NCI-H2029 treated with DMSO at 0.1 percent for 48 hours (cell line): Measurements from ENCODE around the gene CNOT4.

Experiments
- DNase-seq: peaks from one replicate; lab custom pipeline; 2025; lab: John Stamatoyannopoulos, UW

CNOT4 gene

GRCh38 chr7:135509839-135510591 lies at the start of gene CNOT4:
Gene CNOT4 (minus strand): TSS chr7:135510102. CDS start chr7:135438331, 71,771 bp downstream.
- DNase-seq, result peak; percentile 75

GRCh38 chr7:135558881-135559280 lies 49.0 kb upstream of the CNOT4 start:
- no peak for DNase-seq

- peak; percentile 26 for DNase-seq
Observed at GRCh38 chr7:135558337-135558767, 48.5 kb upstream of the CNOT4 start.

- peak; percentile 77 for DNase-seq
Observed at GRCh38 chr7:135557455-135558336, 47.8 kb upstream of the CNOT4 start, which contains the start of gene NUP205. Gene NUP205 (plus strand): TSS chr7:135557917. CDS start chr7:135557945, 28 bp downstream.

GRCh38 chr7:135553346-135553745 lies 43.4 kb upstream of the CNOT4 start:
- DNase-seq, result no peak

- no peak for DNase-seq
Observed at GRCh38 chr7:135552148-135552547, 42.2 kb upstream of the CNOT4 start.

GRCh38 chr7:135550196-135550595 lies 40.3 kb upstream of the CNOT4 start:
- no peak for DNase-seq

- DNase-seq, result no peak
Observed at GRCh38 chr7:135541029-135541428, 31.1 kb upstream of the CNOT4 start.

- DNase-seq, result no peak
Observed at GRCh38 chr7:135539629-135540028, 29.7 kb upstream of the CNOT4 start.

GRCh38 chr7:135538376-135538775 lies 28.5 kb upstream of the CNOT4 start:
- DNase-seq, result no peak

- DNase-seq, result no peak
Observed at GRCh38 chr7:135537905-135538304, 28.0 kb upstream of the CNOT4 start.

- no peak for DNase-seq
Observed at GRCh38 chr7:135537453-135537852, 27.6 kb upstream of the CNOT4 start.

GRCh38 chr7:135536150-135536549 lies 26.2 kb upstream of the CNOT4 start:
- no peak for DNase-seq

- no peak for DNase-seq
Observed at GRCh38 chr7:135527025-135527424, 17.1 kb upstream of the CNOT4 start.

- no peak for DNase-seq
Observed at GRCh38 chr7:135525426-135525825, 15.5 kb upstream of the CNOT4 start.

GRCh38 chr7:135523146-135523545 lies 13.2 kb upstream of the CNOT4 start:
- no peak for DNase-seq

GRCh38 chr7:135522509-135522908 lies 12.6 kb upstream of the CNOT4 start:
- DNase-seq, result no peak

- DNase-seq, result no peak
Observed at GRCh38 chr7:135519871-135520270, 10.0 kb upstream of the CNOT4 start.

GRCh38 chr7:135519233-135519688 lies 9.4 kb upstream of the CNOT4 start:
- no peak for DNase-seq

- DNase-seq, result no peak
Observed at GRCh38 chr7:135518748-135519147, 8.8 kb upstream of the CNOT4 start.

- DNase-seq, result no peak
Observed at GRCh38 chr7:135517060-135517459, 7.2 kb upstream of the CNOT4 start.

- peak; percentile 26 for DNase-seq
Observed at GRCh38 chr7:135514856-135515255, 5.0 kb upstream of the CNOT4 start.
